Measurements from ENCODE around the gene MCL1.

DNA sequence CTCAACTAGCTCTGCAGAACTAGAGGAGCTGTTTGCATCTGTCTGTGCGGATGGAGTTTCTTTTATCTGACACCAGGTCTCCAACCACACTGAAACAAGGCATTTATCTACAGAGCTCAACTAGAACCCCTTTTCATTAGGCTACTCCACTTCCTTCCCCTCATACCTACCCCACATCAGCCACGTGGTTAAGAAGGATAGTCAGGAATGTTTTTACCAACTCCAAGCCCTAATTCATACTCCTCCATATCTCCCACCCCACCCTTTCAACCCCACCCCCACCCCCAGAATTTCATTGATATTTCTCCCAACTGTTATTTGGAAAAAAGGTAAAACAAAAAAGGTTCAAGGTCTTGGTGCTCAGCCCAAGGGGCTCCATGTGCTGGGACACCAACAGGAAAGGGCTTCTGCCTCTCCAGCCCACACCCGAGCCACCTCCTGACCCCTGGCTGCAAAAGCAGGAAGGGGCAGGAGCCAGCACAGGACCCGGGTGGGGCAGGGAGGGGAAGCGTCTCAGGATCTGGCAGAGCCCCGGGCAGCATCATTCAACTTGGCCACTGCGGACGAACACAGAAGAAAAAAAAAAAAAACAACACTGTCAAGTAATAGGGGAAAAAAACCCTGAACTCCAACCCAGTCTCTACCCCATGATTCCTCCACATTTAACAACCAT, 43.0 kb upstream of the MCL1 start:
- TF ChIP-seq CTCF (conservative IDR thresholded peaks at IDR 0.05; ENCODE audit: low read length) (no peak), EZH2phosphoT487 (IDR thresholded peaks at IDR 0.05; ENCODE audit: borderline replicate concordance) (no peak)
